Skeletal muscle tissue (tissue), 4 donors: ENCODE data around the gene ZDHHC19. TPM values are rescaled to one million over a fixed set of nuclear protein-coding genes. Genes with fewer than 3 reads are reported as not detected.
"Not testable (repeated sequence)": the region's sequence is repeated elsewhere in the genome, so short reads cannot be mapped to it uniquely, and the experiment has no call there.

Experiments
- H3K27ac ChIP-seq: one replicate; pipeline ENCODE4 v1.7.0; 2013; ENCODE audit warnings: mild to moderate bottlenecking, low read depth, low read length, inconsistent platforms
- H3K27me3 ChIP-seq, 3 donors: one replicate each; pipeline ENCODE4 v1.7.0; 2013; ENCODE audit warnings: low read length in 3 of 3; ENCODE audit not compliant: control insufficient read depth in 3 of 3, insufficient read depth in 3 of 3
- H3K36me3 ChIP-seq, 3 donors: one replicate each; pipeline ENCODE4 v1.7.0; 2013; ENCODE audit warnings: low read length in 3 of 3; ENCODE audit not compliant: control insufficient read depth in 3 of 3, insufficient read depth in 3 of 3
- H3K4me1 ChIP-seq, 3 donors: one replicate each; pipeline ENCODE4 v1.7.0; 2013; ENCODE audit warnings: low read length in 3 of 3, mild to moderate bottlenecking in 3 of 3; ENCODE audit not compliant: control insufficient read depth in 3 of 3, insufficient read depth in 3 of 3
- H3K4me3 ChIP-seq, 3 donors: one replicate each; pipeline ENCODE4 v1.7.0; 2013; ENCODE audit warnings: low read length in 3 of 3
- H3K9ac ChIP-seq, 3 donors: one replicate each; pipeline ENCODE4 v1.7.0; 2013; ENCODE audit warnings: low read length in 3 of 3, mild to moderate bottlenecking in 3 of 3, moderate library complexity in 2 of 3, low read depth in 1 of 3
- H3K9me3 ChIP-seq, 3 donors: one replicate each; pipeline ENCODE4 v1.7.0; 2013; ENCODE audit warnings: low read length in 3 of 3; ENCODE audit not compliant: control insufficient read depth in 3 of 3
- total RNA-seq: library from RNA; depleted of rRNA; stranded (reverse); fragments of >200 nt; gene quantifications from one replicate; pipeline ENCODE4 v1.2.3, GENCODE V29; 2014
- donor health status: Osteomylitis.

Gene ZDHHC19
- total RNA-seq, 1 donor from 2014 or later = not detected

- H3K4me1 ChIP-seq = peaks cover 19 to 29% (median 20%) of the 10 kb centered on the region in 3 donors
- H3K9me3 ChIP-seq = no peaks in the 10 kb centered on the region
- H3K36me3 ChIP-seq = no peaks in the 10 kb centered on the region
- no peaks in the 10 kb centered on the region for H3K27me3 ChIP-seq
- H3K9ac ChIP-seq = peak overlapping the region; percentile 15 to 70 (median 63)
- H3K27ac ChIP-seq = peak overlapping the region; percentile 53
- peak overlapping the region in 2 of 3 donors; percentile 46 for H3K4me3 ChIP-seq
These were observed 32.2 kb downstream of the ZDHHC19 start for GRCh38 chr3:196178993-196179379.

- no peaks in the 10 kb centered on the region for H3K9me3 ChIP-seq
- no peak overlapping the region for H3K9ac ChIP-seq
- no peak overlapping the region for H3K4me3 ChIP-seq
- peaks cover 15 to 29% (median 20%) of the 10 kb centered on the region in 3 donors for H3K4me1 ChIP-seq
- H3K27me3 ChIP-seq = no peaks in the 10 kb centered on the region
- H3K27ac ChIP-seq = no peak overlapping the region
- no peaks in the 10 kb centered on the region for H3K36me3 ChIP-seq
These were observed 33.2 kb downstream of the ZDHHC19 start for GRCh38 chr3:196177967-196178366.

GRCh38 chr3:196177567-196177966 is 33.6 kb downstream of the ZDHHC19 start:
- Histone ChIP-seq H3K27ac (no peak overlapping the region), H3K4me1 (peaks cover 15 to 29% (median 20%) of the 10 kb centered on the region in 3 donors), H3K36me3 (no peaks in the 10 kb centered on the region), H3K9me3 (no peaks in the 10 kb centered on the region), H3K4me3 (no peak overlapping the region), H3K27me3 (no peaks in the 10 kb centered on the region), H3K9ac (no peak overlapping the region)

- H3K9ac ChIP-seq = no peak overlapping the region
- H3K27me3 ChIP-seq = no peaks in the 10 kb centered on the region
- H3K36me3 ChIP-seq = no peaks in the 10 kb centered on the region
- H3K9me3 ChIP-seq = no peaks in the 10 kb centered on the region
- H3K27ac ChIP-seq = no peak overlapping the region
- H3K4me1 ChIP-seq = peaks cover 15 to 29% (median 20%) of the 10 kb centered on the region in 3 donors
- H3K4me3 ChIP-seq = no peak overlapping the region
These were observed 35.5 kb downstream of the ZDHHC19 start for GRCh38 chr3:196175722-196176121.

- Histone ChIP-seq H3K9ac (no peak overlapping the region), H3K36me3 (no peaks in the 10 kb centered on the region), H3K4me1 (peaks cover 14 to 29% (median 20%) of the 10 kb centered on the region in 3 donors), H3K27ac (no peak overlapping the region), H3K27me3 (no peaks in the 10 kb centered on the region), H3K9me3 (no peaks in the 10 kb centered on the region), H3K4me3 (no peak overlapping the region)
These were observed 36.0 kb downstream of the ZDHHC19 start for GRCh38 chr3:196175116-196175625.

- Histone ChIP-seq H3K27ac (no peak overlapping the region), H3K4me3 (no peak overlapping the region)
These were observed 36.5 kb downstream of the ZDHHC19 start for GRCh38 chr3:196174652-196175051.

GRCh38 chr3:196170296-196170695 is 40.9 kb downstream of the ZDHHC19 start:
- not testable (repeated sequence) for H3K36me3 ChIP-seq, H3K9ac ChIP-seq, H3K4me3 ChIP-seq, H3K9me3 ChIP-seq, H3K27me3 ChIP-seq, H3K27ac ChIP-seq
- H3K4me1 ChIP-seq = peaks cover 14 to 22% (median 17%) of the 10 kb centered on the region in 3 donors

More at GRCh38 chr3:196174652-196175051, 36.5 kb downstream of the ZDHHC19 start:
- Histone ChIP-seq H3K27me3 (no peaks in the 10 kb centered on the region), H3K9me3 (no peaks in the 10 kb centered on the region), H3K36me3 (no peaks in the 10 kb centered on the region), H3K4me1 (peaks cover 9 to 24% (median 15%) of the 10 kb centered on the region in 3 donors), H3K9ac (no peak overlapping the region)

- Histone ChIP-seq H3K4me1 (peaks cover 14 to 20% (median 17%) of the 10 kb centered on the region in 3 donors), H3K27ac (no peak overlapping the region), H3K9ac (no peak overlapping the region), H3K27me3 (no peaks in the 10 kb centered on the region), H3K9me3 (no peaks in the 10 kb centered on the region), H3K36me3 (no peaks in the 10 kb centered on the region), H3K4me3 (no peak overlapping the region)
These were observed 41.4 kb downstream of the ZDHHC19 start for GRCh38 chr3:196169836-196170240.

- H3K27me3 ChIP-seq = no peaks in the 10 kb centered on the region
- H3K36me3 ChIP-seq = no peaks in the 10 kb centered on the region
- no peak overlapping the region for H3K9ac ChIP-seq
- H3K4me1 ChIP-seq = peaks cover 12 to 26% (median 17%) of the 10 kb centered on the region in 3 donors
- H3K27ac ChIP-seq = no peak overlapping the region
- peak overlapping the region in 1 of 3 donors; percentile 22 for H3K4me3 ChIP-seq
- no peaks in the 10 kb centered on the region for H3K9me3 ChIP-seq
These were observed 42.3 kb downstream of the ZDHHC19 start for GRCh38 chr3:196168808-196169391.

GRCh38 chr3:196166741-196167140 is 44.5 kb downstream of the ZDHHC19 start:
- H3K36me3 ChIP-seq = no peaks in the 10 kb centered on the region
- no peak overlapping the region for H3K9ac ChIP-seq
- no peak overlapping the region for H3K27ac ChIP-seq
- peaks cover 18 to 34% (median 24%) of the 10 kb centered on the region in 3 donors for H3K4me1 ChIP-seq
- no peaks in the 10 kb centered on the region for H3K9me3 ChIP-seq
- no peak overlapping the region for H3K4me3 ChIP-seq
- no peaks in the 10 kb centered on the region for H3K27me3 ChIP-seq
